ENCODE results near the gene CPVL. TPM values are rescaled to one million over a fixed set of nuclear protein-coding genes. Genes with fewer than 3 reads are reported as not detected.

The CPVL gene
- total RNA-seq, 1 donor from 2014 or later, result not detected

DNA sequence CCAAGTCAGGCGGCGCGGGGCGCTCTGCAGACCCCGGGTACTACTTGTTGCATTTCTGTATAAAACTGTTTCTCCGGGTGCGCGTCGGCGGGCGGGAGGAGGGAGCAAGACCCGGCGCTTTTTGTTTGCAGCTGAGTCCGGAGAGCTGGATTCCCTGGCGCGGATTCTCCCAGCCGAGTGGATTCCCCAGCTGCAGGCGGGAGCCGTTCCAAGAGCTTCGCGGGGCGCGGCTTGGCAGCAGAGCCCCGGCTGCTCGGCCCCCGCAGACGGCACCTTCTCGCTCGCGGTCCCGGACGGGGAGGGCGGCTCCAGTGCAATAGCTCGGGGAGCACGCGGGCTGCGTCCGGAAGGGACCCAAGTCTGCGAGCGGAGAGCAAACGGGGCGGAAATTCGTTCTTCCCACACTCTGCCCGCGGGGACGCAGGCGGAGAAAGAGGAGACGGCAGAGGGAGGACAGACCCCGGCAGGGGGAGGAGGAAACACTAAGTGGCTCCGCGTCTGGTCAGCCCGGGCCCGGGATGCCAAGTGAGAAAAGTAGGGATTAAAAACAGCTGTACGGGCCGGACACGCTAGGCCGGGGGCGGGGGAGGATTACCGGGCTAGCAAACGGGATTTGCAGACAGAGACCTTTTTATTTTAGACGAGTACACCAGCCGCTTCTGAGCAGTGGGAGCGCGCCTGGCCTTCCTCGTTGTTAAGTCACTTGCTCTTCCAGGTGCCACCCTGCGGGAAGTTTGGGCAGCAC is 187.9 kb downstream of the CPVL start, which contains the start of gene TRIL:
Gene TRIL (minus strand): TSS at position 96 of the 745 bp plus-strand sequence. CDS start 284 bp downstream, outside the sequence.
- Mint-ChIP-seq H3K27me3 (peaks cover 44% of the 10 kb centered on the region), H3K4me3 (peak within 1 kb of the TSS; percentile 46), H3K27ac (no peak within 1 kb of the TSS), H3K9me3 (no peaks in the 10 kb centered on the region), H3K36me3 (ENCODE audit: low read depth) (no peaks in the 10 kb centered on the region), H3K4me1 (peaks cover 14% of the 10 kb centered on the region)
- CTCF ChIA-PET, result no interaction called here
- intact Hi-C loops (cut with micrococcal nuclease), result loop anchor here (10.0 kb wide), 1 partner anchor 1764 kb away; no protein-coding TSS in a partner anchor
- TF ChIP-seq, protein P1, sequence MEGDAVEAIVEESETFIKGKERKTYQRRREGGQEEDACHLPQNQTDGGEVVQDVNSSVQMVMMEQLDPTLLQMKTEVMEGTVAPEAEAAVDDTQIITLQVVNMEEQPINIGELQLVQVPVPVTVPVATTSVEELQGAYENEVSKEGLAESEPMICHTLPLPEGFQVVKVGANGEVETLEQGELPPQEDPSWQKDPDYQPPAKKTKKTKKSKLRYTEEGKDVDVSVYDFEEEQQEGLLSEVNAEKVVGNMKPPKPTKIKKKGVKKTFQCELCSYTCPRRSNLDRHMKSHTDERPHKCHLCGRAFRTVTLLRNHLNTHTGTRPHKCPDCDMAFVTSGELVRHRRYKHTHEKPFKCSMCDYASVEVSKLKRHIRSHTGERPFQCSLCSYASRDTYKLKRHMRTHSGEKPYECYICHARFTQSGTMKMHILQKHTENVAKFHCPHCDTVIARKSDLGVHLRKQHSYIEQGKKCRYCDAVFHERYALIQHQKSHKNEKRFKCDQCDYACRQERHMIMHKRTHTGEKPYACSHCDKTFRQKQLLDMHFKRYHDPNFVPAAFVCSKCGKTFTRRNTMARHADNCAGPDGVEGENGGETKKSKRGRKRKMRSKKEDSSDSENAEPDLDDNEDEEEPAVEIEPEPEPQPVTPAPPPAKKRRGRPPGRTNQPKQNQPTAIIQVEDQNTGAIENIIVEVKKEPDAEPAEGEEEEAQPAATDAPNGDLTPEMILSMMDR (IDR thresholded peaks at IDR 0.05), result no peak
- POLR2A ChIA-PET, result no interaction called here
- DNase-seq (no peak), ATAC-seq (ENCODE audit: low read depth) (no peak)

- Mint-ChIP-seq H3K36me3 (ENCODE audit: low read depth) (no peaks in the 10 kb centered on the region), H3K4me1 (peaks cover 14% of the 10 kb centered on the region), H3K27ac (no peak overlapping the region), H3K9me3 (no peaks in the 10 kb centered on the region), H3K4me3 (peak overlapping the region; percentile 32), H3K27me3 (peaks cover 48% of the 10 kb centered on the region)
- DNase-seq (no peak), ATAC-seq (ENCODE audit: low read depth) (no peak)
- POLR2A ChIA-PET, result no interaction called here
- CTCF ChIA-PET, result interaction anchor here (0.6 to 0.8 kb wide), 2 partner anchors 10 to 31 kb away, joined by 3 read pairs; no protein-coding TSS in a partner anchor
- intact Hi-C loops (cut with micrococcal nuclease), result loop anchor here (10.0 kb wide), 1 partner anchor 1763 kb away; no protein-coding TSS in a partner anchor
- TF ChIP-seq, protein P1 (IDR thresholded peaks at IDR 0.05), result no peak
Observed at GRCh38 chr7:28957751-28958234, 188.5 kb downstream of the CPVL start.

DNA sequence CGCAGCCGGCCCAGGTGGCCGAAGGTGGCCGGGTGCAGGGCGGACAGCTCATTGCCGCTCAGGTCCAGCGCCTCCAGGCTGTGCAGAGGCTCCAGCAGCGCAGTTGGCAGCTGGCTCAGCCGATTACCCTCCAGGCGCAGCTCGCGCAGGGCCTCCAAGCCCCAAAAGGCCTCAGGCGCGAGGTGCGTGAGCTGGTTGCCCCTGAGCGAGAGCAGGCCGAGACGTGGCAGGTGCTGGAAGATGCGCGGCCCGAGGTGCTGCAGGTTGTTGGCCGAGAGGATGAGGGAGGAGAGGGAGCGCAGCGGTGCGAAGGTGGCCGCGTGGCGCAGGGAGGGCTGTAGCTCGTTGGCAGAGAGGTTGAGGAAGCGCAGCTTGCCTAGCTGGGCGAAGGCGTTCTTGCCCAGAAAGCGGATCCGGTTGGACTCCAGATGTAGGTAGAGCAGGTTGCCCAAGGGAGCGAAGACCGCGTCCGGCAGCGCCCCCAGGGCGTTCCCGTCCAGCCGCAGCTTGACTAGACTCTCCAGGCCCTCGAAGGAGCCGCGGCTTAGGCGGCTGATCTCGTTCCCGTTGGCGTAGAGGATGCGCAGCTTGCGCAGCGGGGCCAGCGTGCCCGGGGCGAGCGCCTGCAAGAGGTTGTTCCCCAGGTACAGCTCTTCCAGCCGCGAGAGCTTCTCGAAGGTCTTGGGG is 189.1 kb downstream of the CPVL start:
- no peak for DNase-seq
- TF ChIP-seq, protein P1 (IDR thresholded peaks at IDR 0.05), result no peak

GRCh38 chr7:28956608-28957063 is 189.7 kb downstream of the CPVL start:
- Mint-ChIP-seq H3K4me3 (no peak overlapping the region), H3K27ac (no peak overlapping the region), H3K4me1 (peaks cover 14% of the 10 kb centered on the region), H3K27me3 (peaks cover 45% of the 10 kb centered on the region), H3K9me3 (no peaks in the 10 kb centered on the region), H3K36me3 (ENCODE audit: low read depth) (no peaks in the 10 kb centered on the region)
- intact Hi-C loops (cut with micrococcal nuclease), result loop anchor here (10.0 kb wide), 1 partner anchor 1762 kb away; no protein-coding TSS in a partner anchor
- ATAC-seq (ENCODE audit: low read depth) (no peak), DNase-seq (no peak)
- TF ChIP-seq, protein P1 (IDR thresholded peaks at IDR 0.05), result no peak
- POLR2A ChIA-PET, result interaction anchor here (0.6 kb wide), 1 partner anchor 113 kb away, joined by 6 read pairs; no protein-coding TSS in a partner anchor
- CTCF ChIA-PET, result interaction anchor here (1.0 to 1.4 kb wide), 3 partner anchors 29 to 452 kb away, joined by 3 to 7 read pairs (median 4); no protein-coding TSS in a partner anchor

More for the DNA sequence above, 189.1 kb downstream of the CPVL start:
- Mint-ChIP-seq H3K4me1 (peaks cover 14% of the 10 kb centered on the region), H3K9me3 (no peaks in the 10 kb centered on the region), H3K27me3 (peaks cover 47% of the 10 kb centered on the region), H3K36me3 (ENCODE audit: low read depth) (no peaks in the 10 kb centered on the region), H3K27ac (no peak overlapping the region), H3K4me3 (peak overlapping the region; percentile 46)
- ATAC-seq (ENCODE audit: low read depth), result no peak
- ChIA-PET POLR2A (interaction anchor here (0.6 kb wide), 1 partner anchor 113 kb away, joined by 6 read pairs; no protein-coding TSS in a partner anchor), CTCF (interaction anchor here (0.6 to 1.4 kb wide), 5 partner anchors 9 to 451 kb away, joined by 3 to 7 read pairs (median 3); no protein-coding TSS in a partner anchor)
- intact Hi-C loops (cut with micrococcal nuclease), result loop anchor here (10.0 kb wide), 1 partner anchor 1762 kb away; no protein-coding TSS in a partner anchor

All from activated B cell treated with CpG ODN at 0.5 μM for 24 hours (primary cell).